Hepatocyte (in vitro differentiated cells): ENCODE data around the gene IGLL5.

Source experiments
- EZH2 ChIP-seq: fragments of 200-600 bp; sonication (generic); IDR thresholded peaks from 2 replicates; pipeline ENCODE4 v1.6.1; 2016; ENCODE audit warnings: antibody characterized with exemption, mild to moderate bottlenecking, borderline replicate concordance
- EZH2phosphoT487 ChIP-seq: fragments of 200-600 bp; sonication (generic); IDR thresholded peaks from one replicate; pipeline ENCODE4 v1.6.1; 2018; ENCODE audit warnings: antibody characterized with exemption, mild to moderate bottlenecking, low read depth, moderate library complexity; ENCODE audit not compliant: unreplicated experiment, severe bottlenecking
- TF ChIP-seq, protein P1 (sequence below): fragments of 200-600 bp; sonication (generic); IDR thresholded peaks from 2 replicates; pipeline ENCODE4 v1.5.1; 2016; ENCODE audit warnings: antibody characterized with exemption, mild to moderate bottlenecking; ENCODE audit not compliant: poor library complexity

DNA sequence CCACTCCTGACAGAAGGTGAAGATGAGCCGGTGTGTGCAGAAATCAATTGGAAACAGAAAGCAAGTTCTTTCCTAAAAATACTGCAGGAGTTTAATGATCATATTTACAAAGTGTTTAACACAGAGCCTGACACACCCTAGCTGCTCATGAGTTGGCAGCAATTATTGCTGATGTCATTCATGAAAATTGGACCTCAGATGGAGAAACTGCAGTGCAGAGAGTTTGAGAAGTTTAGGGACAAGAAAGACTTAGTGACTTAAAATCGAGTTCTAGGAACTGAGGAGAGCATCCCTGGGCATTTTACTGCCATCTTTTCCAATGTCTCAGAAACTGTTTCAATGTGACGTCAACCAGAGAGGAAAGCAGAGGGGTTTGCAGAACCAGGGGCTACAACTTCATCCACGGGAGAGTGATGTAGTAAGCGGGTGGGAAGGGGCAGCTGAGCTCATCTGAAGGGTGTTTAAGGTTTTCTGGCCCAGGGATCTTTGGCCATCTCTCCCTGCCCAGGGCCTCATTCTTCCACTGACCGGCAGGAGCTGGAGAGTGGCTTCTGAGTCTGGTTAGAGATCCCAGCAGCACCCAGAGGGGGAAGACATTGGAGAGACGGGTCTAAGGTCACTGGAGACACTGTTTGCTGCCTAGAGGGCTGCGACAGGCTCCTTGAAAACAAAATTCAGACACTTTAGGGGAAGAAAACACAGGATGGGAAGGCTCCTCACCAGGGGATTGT is 21.1 kb upstream of the IGLL5 start:
- TF ChIP-seq, protein P1, sequence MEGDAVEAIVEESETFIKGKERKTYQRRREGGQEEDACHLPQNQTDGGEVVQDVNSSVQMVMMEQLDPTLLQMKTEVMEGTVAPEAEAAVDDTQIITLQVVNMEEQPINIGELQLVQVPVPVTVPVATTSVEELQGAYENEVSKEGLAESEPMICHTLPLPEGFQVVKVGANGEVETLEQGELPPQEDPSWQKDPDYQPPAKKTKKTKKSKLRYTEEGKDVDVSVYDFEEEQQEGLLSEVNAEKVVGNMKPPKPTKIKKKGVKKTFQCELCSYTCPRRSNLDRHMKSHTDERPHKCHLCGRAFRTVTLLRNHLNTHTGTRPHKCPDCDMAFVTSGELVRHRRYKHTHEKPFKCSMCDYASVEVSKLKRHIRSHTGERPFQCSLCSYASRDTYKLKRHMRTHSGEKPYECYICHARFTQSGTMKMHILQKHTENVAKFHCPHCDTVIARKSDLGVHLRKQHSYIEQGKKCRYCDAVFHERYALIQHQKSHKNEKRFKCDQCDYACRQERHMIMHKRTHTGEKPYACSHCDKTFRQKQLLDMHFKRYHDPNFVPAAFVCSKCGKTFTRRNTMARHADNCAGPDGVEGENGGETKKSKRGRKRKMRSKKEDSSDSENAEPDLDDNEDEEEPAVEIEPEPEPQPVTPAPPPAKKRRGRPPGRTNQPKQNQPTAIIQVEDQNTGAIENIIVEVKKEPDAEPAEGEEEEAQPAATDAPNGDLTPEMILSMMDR = no peak
- TF ChIP-seq EZH2phosphoT487 (no peak), EZH2 (no peak)
